ENCODE results near the gene RFFL. TPM values are rescaled to one million over a fixed set of nuclear protein-coding genes. Genes with fewer than 3 reads are reported as not detected.

The RFFL gene
- total RNA-seq, 1 experiment from 2014 or later, result 14.6 TPM

GRCh38 chr17:35064516-35065215 lies 1.2 kb upstream of the RFFL start:
- H3K9ac ChIP-seq (ENCODE audit: low read length), result peak overlapping the region; percentile 78
- no peaks in the 10 kb centered on the region for H3K27me3 ChIP-seq (ENCODE audit: low read length)

GRCh38 chr17:35062308-35062707 lies 1.2 kb downstream of the RFFL start:
- Histone ChIP-seq H3K4me2 (ENCODE audit: low read depth, low read length, poor library complexity, severe bottlenecking) (peak overlapping the region; percentile 90), H3K4me1 (ENCODE audit: low read length) (peaks cover 45% of the 10 kb centered on the region), H3K9me3 (ENCODE audit: low read length) (no peaks in the 10 kb centered on the region), H3K27me3 (ENCODE audit: low read length) (no peaks in the 10 kb centered on the region), H3K9me2 (replicated peaks; ENCODE audit: insufficient read depth, low read length) (no peaks in the 10 kb centered on the region), H2AFZ (ENCODE audit: low read length) (no peak overlapping the region), H3K79me2 (ENCODE audit: low read length) (peaks cover 16% of the 10 kb centered on the region), H3K4me3 (ENCODE audit: low read length) (peak overlapping the region; percentile 68), H3K9ac (ENCODE audit: low read length) (peak overlapping the region; percentile 78), H4K20me1 (ENCODE audit: insufficient read depth, low read depth, low read length) (no peaks in the 10 kb centered on the region), H3K27ac (ENCODE audit: low read length) (peak overlapping the region; percentile 98), H3K36me3 (ENCODE audit: insufficient read depth, low read length) (no peaks in the 10 kb centered on the region; the same call in 1 of the 2 replicates)
- no peak for DNase-seq

More at GRCh38 chr17:35064516-35065215, 1.2 kb upstream of the RFFL start:
- H2AFZ ChIP-seq (ENCODE audit: low read length), result no peak overlapping the region
- peak overlapping the region; percentile 68 for H3K4me3 ChIP-seq (ENCODE audit: low read length)
- H4K20me1 ChIP-seq (ENCODE audit: insufficient read depth, low read depth, low read length), result no peaks in the 10 kb centered on the region
- peak overlapping the region; percentile 90 for H3K4me2 ChIP-seq (ENCODE audit: low read depth, low read length, poor library complexity, severe bottlenecking)
- H3K36me3 ChIP-seq (ENCODE audit: insufficient read depth, low read length), result no peaks in the 10 kb centered on the region; the same call in 1 of the 2 replicates
- H3K27ac ChIP-seq (ENCODE audit: low read length), result peak overlapping the region; percentile 98
- H3K9me3 ChIP-seq (ENCODE audit: low read length), result no peaks in the 10 kb centered on the region
- H3K4me1 ChIP-seq (ENCODE audit: low read length), result peaks cover 67% of the 10 kb centered on the region
- peak; percentile 54 for DNase-seq
- peaks cover 11% of the 10 kb centered on the region for H3K79me2 ChIP-seq (ENCODE audit: low read length)
- H3K9me2 ChIP-seq (replicated peaks; ENCODE audit: insufficient read depth, low read length), result no peaks in the 10 kb centered on the region

- Histone ChIP-seq H3K4me1 (ENCODE audit: low read length) (peaks cover 10% of the 10 kb centered on the region), H3K79me2 (ENCODE audit: low read length) (peaks cover 22% of the 10 kb centered on the region)
These were observed 6.1 kb downstream of the RFFL start for GRCh38 chr17:35057332-35057915.

GRCh38 chr17:35056013-35056412 lies 7.5 kb downstream of the RFFL start:
- no peak overlapping the region for H3K4me2 ChIP-seq (ENCODE audit: low read depth, low read length, poor library complexity, severe bottlenecking)
- H3K27ac ChIP-seq (ENCODE audit: low read length), result no peak overlapping the region
- H3K27me3 ChIP-seq (ENCODE audit: low read length), result no peaks in the 10 kb centered on the region
- no peaks in the 10 kb centered on the region for H3K9me2 ChIP-seq (replicated peaks; ENCODE audit: insufficient read depth, low read length)
- no peak overlapping the region for H2AFZ ChIP-seq (ENCODE audit: low read length)
- H3K4me3 ChIP-seq (ENCODE audit: low read length), result no peak overlapping the region
- no peak for DNase-seq
- no peaks in the 10 kb centered on the region; the same call in 1 of the 2 replicates for H3K36me3 ChIP-seq (ENCODE audit: insufficient read depth, low read length)
- no peaks in the 10 kb centered on the region for H3K9me3 ChIP-seq (ENCODE audit: low read length)
- peaks cover 21% of the 10 kb centered on the region for H3K79me2 ChIP-seq (ENCODE audit: low read length)
- H4K20me1 ChIP-seq (ENCODE audit: insufficient read depth, low read depth, low read length), result no peaks in the 10 kb centered on the region
- peaks cover 17% of the 10 kb centered on the region for H3K4me1 ChIP-seq (ENCODE audit: low read length)
- no peak overlapping the region for H3K9ac ChIP-seq (ENCODE audit: low read length)

More at GRCh38 chr17:35057332-35057915, 6.1 kb downstream of the RFFL start:
- H3K27ac ChIP-seq (ENCODE audit: low read length), result no peak overlapping the region
- no peak overlapping the region for H3K9ac ChIP-seq (ENCODE audit: low read length)
- no peaks in the 10 kb centered on the region for H4K20me1 ChIP-seq (ENCODE audit: insufficient read depth, low read depth, low read length)
- no peaks in the 10 kb centered on the region; the same call in 1 of the 2 replicates for H3K36me3 ChIP-seq (ENCODE audit: insufficient read depth, low read length)
- no peaks in the 10 kb centered on the region for H3K9me2 ChIP-seq (replicated peaks; ENCODE audit: insufficient read depth, low read length)
- no peak for DNase-seq
- H3K27me3 ChIP-seq (ENCODE audit: low read length), result no peaks in the 10 kb centered on the region
- no peaks in the 10 kb centered on the region for H3K9me3 ChIP-seq (ENCODE audit: low read length)
- H2AFZ ChIP-seq (ENCODE audit: low read length), result no peak overlapping the region
- no peak overlapping the region for H3K4me3 ChIP-seq (ENCODE audit: low read length)
- H3K4me2 ChIP-seq (ENCODE audit: low read depth, low read length, poor library complexity, severe bottlenecking), result no peak overlapping the region

- H3K4me1 ChIP-seq (ENCODE audit: low read length), result peaks cover 24% of the 10 kb centered on the region
- H3K27ac ChIP-seq (ENCODE audit: low read length), result no peak overlapping the region
These were observed 10.3 kb downstream of the RFFL start for GRCh38 chr17:35053204-35053603.

GRCh38 chr17:35052780-35053179 lies 10.7 kb downstream of the RFFL start:
- H3K4me1 ChIP-seq (ENCODE audit: low read length), result peaks cover 24% of the 10 kb centered on the region
- H3K4me2 ChIP-seq (ENCODE audit: low read depth, low read length, poor library complexity, severe bottlenecking), result no peak overlapping the region

More at GRCh38 chr17:35053204-35053603, 10.3 kb downstream of the RFFL start:
- Histone ChIP-seq H3K9me3 (ENCODE audit: low read length) (no peaks in the 10 kb centered on the region), H3K4me2 (ENCODE audit: low read depth, low read length, poor library complexity, severe bottlenecking) (no peak overlapping the region), H3K9me2 (replicated peaks; ENCODE audit: insufficient read depth, low read length) (no peaks in the 10 kb centered on the region), H3K9ac (ENCODE audit: low read length) (no peak overlapping the region), H2AFZ (ENCODE audit: low read length) (no peak overlapping the region), H3K36me3 (ENCODE audit: insufficient read depth, low read length) (no peaks in the 10 kb centered on the region), H3K79me2 (ENCODE audit: low read length) (peaks cover 27% of the 10 kb centered on the region), H4K20me1 (ENCODE audit: insufficient read depth, low read depth, low read length) (0 out of 2 replicates have a peak, but pooled peaks cover 5% of the 10 kb centered on the region), H3K4me3 (ENCODE audit: low read length) (no peak overlapping the region), H3K27me3 (ENCODE audit: low read length) (no peaks in the 10 kb centered on the region)
- DNase-seq, result no peak

GRCh38 chr17:35052241-35052610 lies 11.3 kb downstream of the RFFL start:
- no peak overlapping the region for H3K4me3 ChIP-seq (ENCODE audit: low read length)
- H3K9ac ChIP-seq (ENCODE audit: low read length), result no peak overlapping the region
- H3K79me2 ChIP-seq (ENCODE audit: low read length), result peaks cover 21% of the 10 kb centered on the region
- H4K20me1 ChIP-seq (ENCODE audit: insufficient read depth, low read depth, low read length), result 0 out of 2 replicates have a peak, but pooled peaks cover 5% of the 10 kb centered on the region
- peaks cover 25% of the 10 kb centered on the region for H3K4me1 ChIP-seq (ENCODE audit: low read length)
- H2AFZ ChIP-seq (ENCODE audit: low read length), result no peak overlapping the region
- H3K36me3 ChIP-seq (ENCODE audit: insufficient read depth, low read length), result no peaks in the 10 kb centered on the region
- H3K27ac ChIP-seq (ENCODE audit: low read length), result no peak overlapping the region
- H3K27me3 ChIP-seq (ENCODE audit: low read length), result no peaks in the 10 kb centered on the region
- no peak for DNase-seq
- H3K9me2 ChIP-seq (replicated peaks; ENCODE audit: insufficient read depth, low read length), result no peaks in the 10 kb centered on the region
- H3K4me2 ChIP-seq (ENCODE audit: low read depth, low read length, poor library complexity, severe bottlenecking), result no peak overlapping the region
- no peaks in the 10 kb centered on the region for H3K9me3 ChIP-seq (ENCODE audit: low read length)

More at GRCh38 chr17:35052780-35053179, 10.7 kb downstream of the RFFL start:
- H2AFZ ChIP-seq (ENCODE audit: low read length), result no peak overlapping the region
- H3K9me3 ChIP-seq (ENCODE audit: low read length), result no peaks in the 10 kb centered on the region
- H3K27ac ChIP-seq (ENCODE audit: low read length), result no peak overlapping the region
- H3K9ac ChIP-seq (ENCODE audit: low read length), result no peak overlapping the region
- H3K79me2 ChIP-seq (ENCODE audit: low read length), result peaks cover 27% of the 10 kb centered on the region
- H3K36me3 ChIP-seq (ENCODE audit: insufficient read depth, low read length), result no peaks in the 10 kb centered on the region
- H4K20me1 ChIP-seq (ENCODE audit: insufficient read depth, low read depth, low read length), result 0 out of 2 replicates have a peak, but pooled peaks cover 5% of the 10 kb centered on the region
- no peak for DNase-seq
- no peak overlapping the region for H3K4me3 ChIP-seq (ENCODE audit: low read length)
- H3K27me3 ChIP-seq (ENCODE audit: low read length), result no peaks in the 10 kb centered on the region
- H3K9me2 ChIP-seq (replicated peaks; ENCODE audit: insufficient read depth, low read length), result no peaks in the 10 kb centered on the region

- H3K4me3 ChIP-seq (ENCODE audit: low read length), result no peak overlapping the region
- H3K9me3 ChIP-seq (ENCODE audit: low read length), result no peaks in the 10 kb centered on the region
- H3K79me2 ChIP-seq (ENCODE audit: low read length), result peaks cover 21% of the 10 kb centered on the region
- H3K9ac ChIP-seq (ENCODE audit: low read length), result no peak overlapping the region
- H4K20me1 ChIP-seq (ENCODE audit: insufficient read depth, low read depth, low read length), result 0 out of 2 replicates have a peak, but pooled peaks cover 5% of the 10 kb centered on the region
- H3K4me2 ChIP-seq (ENCODE audit: low read depth, low read length, poor library complexity, severe bottlenecking), result no peak overlapping the region
- H3K27ac ChIP-seq (ENCODE audit: low read length), result no peak overlapping the region
- H3K4me1 ChIP-seq (ENCODE audit: low read length), result peaks cover 30% of the 10 kb centered on the region
- DNase-seq, result no peak
- no peaks in the 10 kb centered on the region for H3K27me3 ChIP-seq (ENCODE audit: low read length)
- no peaks in the 10 kb centered on the region for H3K9me2 ChIP-seq (replicated peaks; ENCODE audit: insufficient read depth, low read length)
- H2AFZ ChIP-seq (ENCODE audit: low read length), result no peak overlapping the region
- H3K36me3 ChIP-seq (ENCODE audit: insufficient read depth, low read length), result no peaks in the 10 kb centered on the region
These were observed 11.8 kb downstream of the RFFL start for GRCh38 chr17:35051579-35052240.

Data from Karpas-422 (cell line).